ENCODE results near the gene PSMD14.
A peak's percentile ranks its signal among the peaks of the same experiment; 100 is the strongest.
"Not testable (repeated sequence)": the region's sequence is repeated elsewhere in the genome, so short reads cannot be mapped to it uniquely, and the experiment has no call there.

PSMD14 gene

DNA sequence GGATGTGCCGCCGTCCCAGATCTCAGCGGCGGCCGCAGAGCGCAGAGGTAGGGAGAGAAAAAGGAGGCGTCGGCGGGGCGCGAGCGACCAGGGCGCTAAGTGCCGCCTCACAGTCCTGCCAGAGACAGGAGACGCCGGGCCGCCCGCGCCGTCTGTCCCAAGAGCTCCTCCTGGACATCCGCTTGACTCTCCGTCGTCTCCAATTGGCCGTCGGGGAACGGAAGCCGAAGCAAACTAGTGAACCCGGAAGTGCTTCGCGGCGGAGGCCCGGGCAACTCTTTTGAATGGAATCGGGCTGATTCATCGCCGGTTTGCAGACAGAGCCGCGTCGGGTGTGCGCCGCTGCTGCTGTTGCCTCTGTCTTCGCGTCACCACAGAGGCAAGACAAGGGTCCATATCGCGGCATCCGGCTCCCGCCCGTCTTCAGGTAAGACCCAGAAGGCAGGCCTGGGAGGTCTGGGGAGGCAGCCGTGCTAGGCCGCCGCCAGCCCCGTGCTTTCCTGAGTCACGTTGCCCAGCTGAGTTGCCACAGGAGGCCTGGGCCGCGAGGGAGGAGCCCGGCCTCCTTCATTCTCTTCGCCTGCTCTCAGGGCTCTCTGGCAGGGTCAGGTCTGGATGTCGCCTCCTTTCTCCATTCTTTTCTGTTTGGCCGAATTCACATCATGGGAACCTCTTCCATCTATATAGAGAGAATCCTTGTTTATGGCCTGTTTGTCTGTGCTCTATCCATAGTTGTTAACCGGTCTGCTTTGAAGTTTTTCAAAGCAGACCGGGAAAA is at the start of gene PSMD14:
PSMD14 (plus strand) TSS at position 248 of the 778 bp plus-strand sequence. CDS start 10,401 bp downstream, outside the sequence.
- DNase-seq (ENCODE audit: insufficient read length, low spot score), result peak; percentile 62
- peak; percentile 94 for FAIRE-seq

GRCh38 chr2:161265874-161266273 is 42.4 kb upstream of the PSMD14 start:
- FAIRE-seq, result no peak
- no peak for DNase-seq (ENCODE audit: insufficient read length, low spot score)

DNA sequence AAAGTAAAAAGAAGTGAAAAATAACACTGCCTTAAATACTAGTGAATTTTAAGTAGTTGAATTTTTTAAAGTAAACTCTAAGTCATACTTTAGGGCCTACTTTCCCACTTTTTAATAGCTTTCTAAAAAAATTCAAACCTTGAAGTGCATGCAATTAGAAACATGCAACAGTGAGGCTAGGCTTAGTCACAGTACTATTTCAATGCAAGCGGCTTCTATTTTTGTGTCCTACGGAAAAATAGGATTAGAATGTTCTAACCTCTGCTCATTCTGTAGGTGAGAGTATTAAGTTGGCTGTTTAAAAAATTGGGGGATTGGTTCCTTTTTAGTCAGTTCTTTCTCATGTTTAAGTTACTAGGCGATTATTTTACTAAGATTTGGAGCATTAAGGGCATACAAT is 39.1 kb upstream of the PSMD14 start:
- FAIRE-seq, result no peak

DNA sequence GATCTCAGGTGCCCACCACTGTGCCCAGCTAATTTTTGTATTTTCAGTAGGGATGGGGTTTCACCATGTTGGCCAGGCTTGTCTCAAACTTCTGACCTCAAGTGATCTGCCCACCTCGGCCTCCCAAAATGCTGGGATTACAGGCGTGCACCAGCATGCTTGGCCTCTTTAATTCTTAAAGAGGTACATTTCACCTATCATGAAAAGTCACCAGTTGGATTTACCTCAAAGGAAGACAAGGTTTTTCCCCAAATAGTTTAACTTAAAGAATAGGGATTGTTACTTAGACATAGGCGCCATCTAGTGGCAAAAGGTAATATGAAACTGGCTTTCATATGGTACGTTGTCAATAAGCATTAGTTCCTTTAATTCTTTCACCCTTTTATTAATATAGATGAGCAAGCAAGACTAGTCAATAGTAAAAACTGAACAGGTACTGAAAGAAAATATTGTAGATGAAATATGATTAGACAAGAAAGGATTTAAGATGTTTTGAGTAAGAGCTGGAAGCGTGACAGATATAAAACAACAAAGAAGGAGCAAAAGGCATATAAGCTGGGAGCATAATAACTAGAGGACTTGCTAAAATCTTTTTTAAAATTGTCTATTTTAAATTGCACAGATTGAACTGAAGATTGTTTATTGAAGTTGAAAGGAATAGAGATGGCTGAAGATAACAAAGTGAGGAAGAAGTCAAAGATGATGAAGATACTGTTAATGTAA is 35.0 kb upstream of the PSMD14 start:
- FAIRE-seq, result peak; percentile 88
- peak; percentile 1 for DNase-seq (ENCODE audit: insufficient read length, low spot score)

More for the DNA sequence above, 39.1 kb upstream of the PSMD14 start:
- DNase-seq (ENCODE audit: insufficient read length, low spot score), result no peak

DNA sequence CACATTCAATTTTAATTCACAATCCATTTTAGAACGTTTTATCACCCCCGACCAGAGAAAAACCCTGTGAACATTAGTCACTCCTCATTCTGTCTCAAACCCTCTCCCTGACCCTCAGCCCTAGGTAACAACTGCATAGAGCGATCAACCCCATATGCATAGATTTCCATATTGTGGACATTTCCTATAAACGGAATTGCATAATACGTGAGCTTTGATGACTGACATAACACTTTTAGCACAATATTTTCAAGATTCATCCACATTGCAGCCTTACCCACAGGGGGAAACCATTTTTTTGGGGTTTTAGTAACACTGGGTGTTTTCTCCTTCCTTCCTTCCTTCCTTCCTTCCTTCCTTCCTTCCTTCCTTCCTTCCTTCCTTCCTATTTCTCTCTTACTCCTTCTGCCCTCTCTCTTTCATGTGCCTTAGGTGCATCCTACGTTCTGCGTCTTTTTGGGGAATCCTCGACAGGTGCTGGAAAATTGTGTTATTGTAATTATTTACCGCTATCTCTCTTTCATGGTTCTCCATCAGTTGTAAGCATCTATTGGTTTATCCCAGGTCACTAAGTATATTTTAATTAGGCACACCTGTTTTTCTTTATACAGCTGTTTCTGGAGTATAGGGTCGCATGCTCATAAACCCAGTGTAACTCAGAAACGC is 29.5 kb upstream of the PSMD14 start:
- peak; percentile 53 for DNase-seq (ENCODE audit: insufficient read length, low spot score)
- not testable (repeated sequence) for FAIRE-seq

DNA sequence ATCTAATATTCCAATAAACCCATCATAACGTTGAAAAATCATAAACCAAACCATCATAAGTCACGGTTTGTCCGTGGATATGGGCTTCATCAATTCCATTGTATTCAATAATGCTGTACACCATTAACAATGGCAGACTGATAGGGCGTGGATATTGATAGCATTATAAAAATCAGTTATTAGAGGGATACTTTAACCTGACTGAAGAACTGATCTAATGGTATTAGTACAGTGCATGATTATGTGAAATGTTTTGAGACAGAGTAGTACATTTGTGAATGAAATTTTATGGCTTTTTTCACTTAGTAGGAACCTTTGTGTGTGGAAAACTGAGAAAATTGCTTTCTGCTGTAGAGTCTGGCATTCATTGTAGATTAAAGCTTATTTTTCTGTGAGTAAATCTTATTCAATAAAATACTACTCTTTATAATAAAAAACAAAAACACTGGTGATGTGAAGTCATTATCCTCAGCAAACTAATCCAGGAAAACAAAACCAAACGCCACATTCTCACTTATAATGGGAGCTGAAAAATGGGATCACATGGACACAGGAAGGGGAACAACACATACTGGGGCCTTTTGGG is 28.9 kb upstream of the PSMD14 start:
- not testable (repeated sequence) for FAIRE-seq; DNase-seq (ENCODE audit: insufficient read length, low spot score)

DNA sequence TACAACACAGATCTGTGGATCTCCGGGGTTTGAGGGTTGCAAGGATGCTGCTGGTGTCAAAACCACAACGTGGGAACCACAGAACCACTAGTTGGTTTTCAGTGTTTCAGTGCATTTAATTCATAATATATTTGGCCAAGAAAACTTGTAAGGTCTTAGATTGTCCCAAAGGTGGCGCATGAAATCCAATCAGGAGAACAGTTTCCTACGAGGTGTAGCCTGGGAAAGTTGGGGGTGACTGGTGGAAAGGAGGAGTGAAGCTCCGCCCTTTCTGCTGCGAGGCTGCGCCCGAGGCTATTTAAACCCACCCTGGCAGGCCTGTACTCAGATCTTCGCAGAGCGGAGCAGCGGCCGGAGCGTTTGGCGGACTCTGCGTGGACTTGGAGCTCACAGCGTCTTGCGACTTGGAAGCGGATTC is 27.3 kb upstream of the PSMD14 start:
- FAIRE-seq; DNase-seq (ENCODE audit: insufficient read length, low spot score): not testable (repeated sequence)

GRCh38 chr2:161281615-161282310 is 26.5 kb upstream of the PSMD14 start:
- not testable (repeated sequence) for FAIRE-seq

DNA sequence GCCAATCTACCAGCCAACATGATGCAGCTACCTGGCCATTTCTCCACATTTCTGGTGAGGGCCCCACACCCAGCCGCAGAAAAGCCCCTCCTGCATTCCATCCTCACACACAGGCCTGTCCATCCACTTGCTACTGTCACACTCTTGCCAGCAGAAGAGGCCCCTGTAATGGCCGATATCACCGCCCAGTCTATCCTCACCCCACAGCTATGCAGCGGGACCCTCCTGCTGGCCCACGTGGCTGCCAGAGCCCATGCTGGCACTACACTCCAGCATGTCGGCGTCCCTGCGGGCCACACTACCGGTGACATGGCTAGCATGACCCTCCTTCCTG is 25.9 kb upstream of the PSMD14 start:
- not testable (repeated sequence) for DNase-seq (ENCODE audit: insufficient read length, low spot score); FAIRE-seq

More at GRCh38 chr2:161281615-161282310, 26.5 kb upstream of the PSMD14 start:
- DNase-seq (ENCODE audit: insufficient read length, low spot score), result not testable (repeated sequence)

DNA sequence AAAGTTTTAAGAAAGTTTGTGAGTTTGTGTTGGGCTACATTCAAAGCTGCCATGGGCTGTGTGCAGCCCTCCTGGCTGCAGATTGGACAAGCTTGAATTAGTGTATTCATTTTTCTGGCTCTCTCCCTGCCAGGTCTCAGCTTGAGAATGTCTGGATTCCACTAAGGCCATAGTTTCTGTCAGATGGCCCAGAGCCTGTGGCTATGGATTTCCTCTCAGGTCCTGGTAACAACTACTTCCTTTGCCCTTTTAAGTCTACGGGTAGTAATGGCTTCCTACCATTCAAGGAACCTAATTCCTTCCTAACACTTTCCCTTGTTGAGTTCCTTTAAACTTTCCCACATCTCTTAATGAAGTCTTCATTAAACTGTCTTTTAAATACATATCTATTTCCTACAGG is 24.3 kb upstream of the PSMD14 start:
- DNase-seq (ENCODE audit: insufficient read length, low spot score), result no peak
- FAIRE-seq, result no peak

- FAIRE-seq (no peak), DNase-seq (ENCODE audit: insufficient read length, low spot score) (no peak)
These were observed 4.6 kb upstream of the PSMD14 start for GRCh38 chr2:161303535-161304050.

DNA sequence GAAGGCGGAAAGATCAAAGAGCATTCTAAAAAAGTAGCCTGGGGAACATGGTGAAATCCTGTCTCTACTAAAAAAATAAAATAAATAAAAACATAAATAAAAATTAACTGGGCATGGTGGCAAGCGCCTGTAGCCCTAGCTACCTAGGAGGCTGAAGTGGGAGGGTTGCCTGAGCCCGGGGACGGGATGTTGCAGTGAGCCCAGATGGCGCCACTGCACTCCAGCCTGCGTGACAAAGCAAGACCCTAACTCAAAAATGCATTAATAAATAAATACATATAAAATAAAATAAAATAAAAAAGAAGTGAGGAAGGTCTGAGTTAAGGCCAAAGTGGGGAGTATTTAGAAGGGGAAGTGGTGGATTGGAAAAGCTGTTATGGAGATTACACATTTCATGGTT is 1.3 kb upstream of the PSMD14 start:
- FAIRE-seq, result no peak
- no peak for DNase-seq (ENCODE audit: insufficient read length, low spot score)

GRCh38 chr2:161307676-161308075 is 549 bp upstream of the PSMD14 start:
- no peak for FAIRE-seq
- DNase-seq (ENCODE audit: insufficient read length, low spot score), result no peak

DNA sequence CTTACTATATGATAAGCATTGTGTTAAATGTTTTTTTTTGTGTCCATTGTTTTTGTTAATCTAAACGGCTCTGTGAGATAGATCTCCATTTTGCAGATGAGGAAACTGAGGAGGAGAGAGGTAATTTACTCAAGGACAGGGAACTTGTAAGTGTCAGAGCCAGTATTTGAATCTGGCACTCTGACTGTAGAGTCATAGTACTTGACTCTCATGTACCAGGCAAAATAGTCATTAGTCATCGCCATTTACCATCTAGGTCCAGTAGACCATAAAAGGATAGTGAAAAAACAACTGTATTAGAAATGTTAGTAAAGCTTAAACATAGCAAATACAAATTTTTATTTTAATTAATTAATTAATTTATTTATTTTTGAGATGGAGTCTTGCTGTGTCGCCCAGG is 4.8 kb downstream of the PSMD14 start:
- DNase-seq (ENCODE audit: insufficient read length, low spot score), result no peak
- no peak for FAIRE-seq

DNA sequence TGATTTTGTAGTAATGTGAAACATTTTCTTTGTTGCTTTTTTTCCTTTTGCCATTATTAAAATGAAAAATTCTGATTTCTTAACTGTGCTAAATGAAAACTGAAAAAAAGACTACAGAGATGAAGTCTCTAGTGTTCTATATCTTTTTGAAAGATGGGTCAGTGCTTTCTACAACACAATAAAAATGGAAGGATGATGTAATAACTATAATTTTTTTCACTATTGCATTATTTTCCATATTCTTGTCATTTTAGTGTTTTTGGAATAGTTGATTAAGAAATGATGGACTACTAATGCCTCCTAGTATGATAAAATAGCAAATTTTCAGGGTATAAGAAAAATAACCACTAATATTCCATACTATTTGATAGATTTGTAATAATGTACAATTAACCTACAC is 7.2 kb downstream of the PSMD14 start:
- FAIRE-seq, result no peak

DNA sequence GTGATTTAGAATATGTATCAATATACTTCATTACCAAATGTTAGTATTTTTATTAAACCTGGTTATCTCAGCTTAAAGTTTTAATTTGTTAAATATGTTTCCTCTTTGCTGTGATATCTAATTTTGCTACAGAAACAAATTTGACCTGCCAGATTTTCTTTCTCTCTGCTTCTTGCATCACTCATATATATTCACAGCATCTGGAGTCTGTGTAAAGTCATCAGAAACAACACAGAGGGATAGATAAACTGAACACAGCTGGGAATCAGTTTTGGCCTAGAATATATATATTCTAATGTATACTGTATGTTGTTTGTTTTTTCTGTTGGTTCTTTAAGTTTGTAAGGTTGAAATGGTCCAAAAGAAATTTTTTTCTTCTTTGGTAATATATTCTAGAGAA is 8.5 kb downstream of the PSMD14 start:
- FAIRE-seq (no peak), DNase-seq (ENCODE audit: insufficient read length, low spot score) (no peak)

More for the DNA sequence above, 7.2 kb downstream of the PSMD14 start:
- DNase-seq (ENCODE audit: insufficient read length, low spot score), result no peak

- FAIRE-seq, result no peak
- DNase-seq (ENCODE audit: insufficient read length, low spot score), result no peak
These were observed 13.9 kb downstream of the PSMD14 start for GRCh38 chr2:161321944-161322648.

DNA sequence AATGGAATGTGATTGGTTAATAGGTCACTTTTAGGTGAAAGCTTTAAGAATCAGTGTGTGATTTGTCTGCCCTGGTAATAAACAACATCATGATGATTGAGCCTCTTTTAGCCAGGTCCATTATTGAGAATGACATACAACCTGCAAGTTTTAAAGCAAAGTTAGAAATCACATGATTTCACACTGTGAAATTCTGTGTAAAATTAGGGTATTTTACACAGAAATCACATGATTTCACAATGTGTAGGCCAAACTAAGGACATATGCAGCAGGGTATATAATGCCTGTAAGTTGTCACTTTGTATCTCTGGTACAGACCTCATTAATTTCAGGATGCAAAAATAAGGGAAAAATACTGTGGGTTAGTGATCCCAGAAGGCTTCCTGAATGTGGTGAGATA is 16.7 kb downstream of the PSMD14 start:
- FAIRE-seq, result peak; percentile 77
- DNase-seq (ENCODE audit: insufficient read length, low spot score), result no peak

DNA sequence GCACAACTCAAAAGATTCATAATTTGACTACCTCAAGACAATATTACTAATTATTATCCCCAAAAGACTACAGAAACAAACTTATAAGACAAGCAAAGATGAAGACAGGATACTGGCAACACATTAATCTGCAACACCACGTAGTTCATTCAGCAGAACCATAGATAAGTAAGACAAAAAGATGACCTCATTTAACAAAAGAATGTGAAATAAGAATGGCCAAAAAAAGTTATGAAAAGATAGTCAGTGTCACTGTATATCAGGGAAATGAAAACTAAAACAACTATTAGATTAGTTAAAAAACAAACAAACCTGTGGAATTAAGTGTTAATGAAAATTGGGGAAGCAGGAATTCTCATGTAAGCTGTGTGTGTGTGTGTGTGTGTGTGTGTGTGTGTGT is 19.4 kb downstream of the PSMD14 start:
- no peak for FAIRE-seq
- DNase-seq (ENCODE audit: insufficient read length, low spot score), result no peak
